Activated CD4-positive, alpha-beta T cell treated with anti-CD3 and anti-CD28 coated beads, Interleukin-2, Interleukin-6, amounts not matched to agents 100 ng/mL and 50 ng/mL, durations not matched to agents 16 hours and 8 hours (primary cell): ENCODE data around the gene OR56B4.

Source experiments
- DNase-seq: peaks from one replicate; pipeline ENCODE4 v3.0.0-alpha.2; 2020

The OR56B4 gene

GRCh38 chr11:6152126-6152525, 44.6 kb downstream of the OR56B4 start:
- DNase-seq = no peak

GRCh38 chr11:6156628-6157359, 49.3 kb downstream of the OR56B4 start:
- no peak for DNase-seq
